ENCODE data around the gene PGS1.

The PGS1 gene

GRCh38 chr17:78390241-78391050 lies 12.0 kb downstream of the PGS1 start:
- DNase-seq: peak; percentile 98

GRCh38 chr17:78391051-78391431 lies 12.6 kb downstream of the PGS1 start:
- no peak for DNase-seq

GRCh38 chr17:78391843-78392242 lies 13.4 kb downstream of the PGS1 start:
- no peak for DNase-seq

DNA sequence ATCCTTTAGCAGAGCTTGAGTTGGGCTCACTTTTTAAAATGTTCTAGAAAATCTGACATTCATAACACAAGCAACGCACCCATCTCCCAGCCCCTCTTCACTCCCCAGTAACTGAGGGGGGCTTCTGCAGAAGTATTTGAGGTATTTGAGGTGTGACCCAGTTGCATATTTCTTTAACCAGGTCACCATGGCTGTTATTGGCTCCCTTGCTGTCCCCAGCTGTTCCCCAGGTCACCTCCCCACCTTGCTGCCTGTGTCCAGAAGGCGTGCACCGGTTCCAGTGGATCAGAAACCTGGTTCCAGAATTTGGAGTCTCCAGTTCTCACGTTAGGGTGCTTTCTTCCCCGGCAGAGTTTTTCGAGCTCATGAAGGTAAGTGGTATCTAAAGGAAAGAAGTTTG lies 13.8 kb downstream of the PGS1 start:
- DNase-seq: no peak

- no peak for DNase-seq
Measured at GRCh38 chr17:78393575-78393974, 15.1 kb downstream of the PGS1 start.

GRCh38 chr17:78394209-78394608 lies 15.8 kb downstream of the PGS1 start:
- no peak for DNase-seq

DNA sequence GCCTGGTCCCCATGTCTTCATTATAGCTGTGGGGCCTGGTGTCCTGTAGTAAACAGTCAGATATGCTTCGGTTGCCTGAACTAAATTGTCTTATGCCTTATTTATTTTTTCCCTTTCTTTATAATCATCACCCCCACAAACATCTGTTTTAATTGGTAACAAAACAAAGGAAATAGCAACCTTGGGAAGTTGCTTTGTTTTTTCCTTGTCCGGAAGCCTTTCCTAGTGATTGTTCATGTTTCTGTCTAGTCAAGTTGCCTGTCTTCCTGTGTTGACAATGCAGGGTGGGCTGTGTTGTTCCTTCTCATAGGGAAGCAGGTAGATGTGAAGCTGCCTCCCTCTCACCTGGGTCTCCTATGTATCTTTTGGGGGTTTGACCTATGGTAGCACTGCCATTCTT lies 16.7 kb downstream of the PGS1 start:
- no peak for DNase-seq

GRCh38 chr17:78396441-78397337 lies 18.2 kb downstream of the PGS1 start:
- DNase-seq: peak; percentile 55

- DNase-seq: peak; percentile 85
Measured at GRCh38 chr17:78397681-78398101, 19.2 kb downstream of the PGS1 start.

GRCh38 chr17:78398390-78398789 lies 19.9 kb downstream of the PGS1 start:
- no peak for DNase-seq

DNA sequence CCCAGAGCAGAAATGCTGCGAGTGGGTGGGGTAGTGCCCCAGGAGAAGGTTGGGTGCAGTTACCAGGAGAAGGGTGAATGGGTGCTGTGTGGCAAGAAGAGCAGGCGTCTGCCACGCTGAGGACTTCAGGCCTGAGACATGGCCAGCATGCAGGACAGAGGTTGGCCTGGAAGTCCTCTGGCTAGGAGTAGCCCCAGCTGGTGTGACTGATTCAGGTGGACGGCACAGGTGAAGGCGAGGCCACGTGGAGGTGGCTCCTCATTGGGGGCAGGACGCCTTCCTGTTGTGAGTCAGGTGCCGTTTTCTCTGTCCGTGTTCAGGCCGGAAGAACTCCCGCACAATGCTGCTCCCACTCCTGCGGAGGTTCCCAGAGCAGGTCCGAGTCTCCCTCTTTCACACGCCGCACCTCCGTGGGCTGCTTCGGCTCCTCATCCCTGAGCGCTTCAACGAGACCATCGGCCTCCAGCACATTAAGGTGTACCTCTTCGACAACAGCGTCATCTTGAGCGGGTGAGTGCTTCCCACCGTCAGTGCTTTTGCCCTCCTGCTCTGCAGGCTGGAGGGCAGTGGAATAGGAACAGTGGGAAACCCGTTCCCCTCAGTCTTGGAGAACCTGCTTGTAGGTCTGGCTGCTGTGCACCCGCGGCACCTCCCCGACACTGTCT lies 20.7 kb downstream of the PGS1 start:
- no peak for DNase-seq

DNA sequence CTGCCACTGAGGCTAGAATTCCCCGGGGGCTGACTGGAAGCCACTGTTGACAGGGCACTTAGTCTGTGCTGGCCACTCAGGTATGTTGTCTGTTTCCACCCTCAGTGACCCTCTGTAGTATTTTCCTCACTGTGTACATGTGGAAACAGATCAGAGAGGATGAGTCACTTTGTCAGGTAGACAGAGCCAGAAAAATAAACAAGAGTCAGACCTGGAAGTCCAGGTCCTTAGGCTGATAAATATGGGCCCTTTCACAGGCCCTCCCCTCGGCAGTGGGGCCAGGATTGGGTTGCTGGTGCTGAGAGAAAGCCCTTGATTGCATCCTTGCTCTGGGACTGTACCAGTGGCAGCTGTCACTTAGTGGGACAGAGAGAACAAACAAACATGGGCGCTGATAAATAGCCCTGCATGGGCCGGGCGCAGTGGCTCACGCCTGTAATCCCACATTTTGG lies 21.3 kb downstream of the PGS1 start:
- peak; percentile 60 for DNase-seq

- peak; percentile 81 for DNase-seq
Measured at GRCh38 chr17:78400581-78401240, 22.3 kb downstream of the PGS1 start.

DNA sequence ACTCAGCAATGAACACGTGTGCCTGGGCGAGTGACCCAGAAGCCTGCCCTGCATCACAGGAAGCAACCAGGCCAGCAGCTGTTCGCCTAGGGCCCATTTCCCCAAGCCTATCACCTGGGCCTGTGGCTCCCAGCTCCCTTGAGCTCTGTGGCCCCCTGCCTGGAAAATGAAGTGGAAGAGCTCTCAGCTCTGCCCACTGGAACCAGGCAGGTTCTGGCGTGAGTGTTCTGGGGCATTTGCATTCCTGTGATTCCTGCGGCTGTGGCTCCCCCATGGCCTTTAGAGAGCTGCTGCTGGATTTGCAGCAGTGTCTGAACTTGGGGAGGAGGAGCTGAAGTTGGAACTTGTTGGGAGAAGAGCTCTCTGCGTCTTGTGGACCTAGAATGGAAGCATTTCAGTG lies 22.8 kb downstream of the PGS1 start:
- peak; percentile 90 for DNase-seq

DNA sequence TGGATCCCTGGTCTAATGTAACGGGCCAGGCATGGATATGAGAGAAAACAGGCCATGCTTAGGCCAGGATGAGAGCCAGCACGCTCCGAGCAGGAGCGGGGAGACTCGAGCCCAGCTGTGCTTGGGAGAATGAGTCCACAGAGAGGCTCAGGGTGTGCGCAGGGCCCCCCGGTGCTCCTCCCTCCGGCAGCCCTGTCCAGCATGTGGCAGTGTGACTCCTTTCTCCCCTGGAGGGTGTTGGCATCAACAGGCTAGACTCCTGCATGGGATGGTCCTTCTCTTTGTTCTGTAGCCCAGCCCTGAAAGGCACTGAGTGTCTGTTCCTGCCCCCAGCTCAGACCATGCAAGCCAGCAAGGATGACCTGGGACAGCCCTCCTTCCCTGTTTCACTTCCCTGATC lies 23.4 kb downstream of the PGS1 start:
- DNase-seq: no peak

GRCh38 chr17:78403822-78404221 lies 25.4 kb downstream of the PGS1 start:
- DNase-seq: no peak

GRCh38 chr17:78406396-78406795 lies 27.9 kb downstream of the PGS1 start:
- no peak for DNase-seq

DNA sequence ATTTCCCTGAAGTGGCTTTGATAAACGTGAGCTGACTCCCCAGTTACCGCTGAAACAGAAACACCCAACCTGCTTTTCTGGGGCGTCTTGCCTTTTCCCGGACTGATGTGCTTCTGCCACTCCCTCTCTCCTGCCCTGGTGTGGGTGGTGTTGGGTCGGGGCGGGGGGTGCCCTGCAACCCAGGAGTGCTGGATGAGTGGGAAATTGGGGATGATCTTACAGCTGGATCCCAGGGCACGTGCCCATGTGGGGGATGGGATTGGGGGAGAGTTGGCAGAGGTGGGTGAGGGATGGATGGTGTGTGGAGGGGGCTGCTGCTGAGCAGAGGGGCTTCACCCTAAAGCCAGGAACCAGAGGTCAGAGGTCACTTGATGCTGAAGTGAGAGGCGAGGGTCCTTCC lies 28.5 kb downstream of the PGS1 start:
- DNase-seq: no peak

DNA sequence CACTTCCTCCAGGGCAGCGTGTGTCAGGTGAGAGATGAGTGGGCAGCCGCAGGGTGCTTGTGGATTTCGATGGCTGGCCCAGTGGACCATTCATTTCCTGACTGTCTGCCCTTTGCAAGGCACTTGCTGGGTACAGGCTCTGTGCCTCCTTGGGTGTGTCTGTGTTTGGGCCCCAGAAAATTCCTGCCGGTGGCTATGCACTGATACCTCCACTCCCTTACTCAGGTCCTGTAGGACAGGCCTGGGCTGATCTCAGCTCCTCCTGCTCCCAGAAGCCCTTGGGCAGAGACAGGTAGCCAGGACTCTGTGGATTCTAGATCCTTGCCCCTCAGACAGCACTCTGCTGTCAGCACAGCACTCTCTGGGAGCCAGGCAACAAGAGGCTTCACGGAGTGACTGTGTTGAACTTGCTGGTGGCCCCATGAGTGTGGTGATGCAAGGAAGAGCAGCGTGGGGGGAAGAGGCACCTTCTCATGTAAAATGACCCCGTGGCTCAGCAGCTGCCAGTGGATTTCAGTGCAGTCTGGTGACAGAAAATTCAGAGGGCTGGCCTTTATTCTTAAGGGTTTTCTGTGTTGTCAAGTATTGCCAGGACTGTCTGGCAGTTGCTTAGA lies 29.0 kb downstream of the PGS1 start:
- DNase-seq: no peak

DNA sequence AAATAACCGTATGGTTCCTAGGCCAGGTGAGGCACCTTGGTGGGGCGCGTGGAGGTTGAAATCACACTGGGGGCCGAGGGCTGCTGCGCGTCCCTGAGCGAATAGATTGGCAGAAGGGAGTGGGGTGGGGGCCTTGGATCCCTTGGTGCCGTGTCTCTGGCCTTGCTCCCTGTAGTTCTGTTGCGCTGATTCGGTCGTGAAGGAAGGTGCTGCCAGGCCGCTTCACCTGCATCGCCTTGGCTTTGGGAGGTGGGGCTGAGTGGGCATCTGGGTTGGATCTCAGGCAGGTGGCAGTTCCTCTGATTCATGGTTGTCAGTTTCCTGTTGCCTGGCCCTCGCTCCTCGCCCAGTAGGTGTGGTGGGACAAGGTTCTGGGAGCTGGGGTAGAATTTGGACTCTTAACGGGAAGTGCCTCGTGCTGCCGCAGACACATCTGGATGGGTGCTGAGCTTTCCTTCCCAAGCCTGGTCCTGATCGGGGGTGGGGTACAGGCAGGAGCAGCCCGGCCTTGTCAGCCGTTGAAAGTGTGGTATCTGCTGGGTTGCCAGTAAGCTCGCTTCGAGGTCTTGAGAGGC lies 30.1 kb downstream of the PGS1 start:
- DNase-seq: no peak

GRCh38 chr17:78409191-78409928 lies 30.9 kb downstream of the PGS1 start:
- no peak for DNase-seq
